Central memory CD4-positive, alpha-beta T cell (primary cell): ENCODE data around the gene LRCH4.
A peak's percentile ranks its signal among the peaks of the same experiment; 100 is the strongest.
"Not testable (repeated sequence)": the region's sequence is repeated elsewhere in the genome, so short reads cannot be mapped to it uniquely, and the experiment has no call there.

Experiments used
- DNase-seq: peaks from one replicate; pipeline ENCODE4 v3.0.0; 2022

Gene LRCH4

GRCh38 chr7:100567031-100567730 lies 18.7 kb downstream of the LRCH4 start:
- no peak for DNase-seq

- no peak for DNase-seq
These were observed 19.9 kb downstream of the LRCH4 start for GRCh38 chr7:100566018-100566531.

- DNase-seq: no peak
These were observed 20.8 kb downstream of the LRCH4 start for GRCh38 chr7:100565133-100565571.

GRCh38 chr7:100564405-100564804 lies 21.5 kb downstream of the LRCH4 start:
- not testable (repeated sequence) for DNase-seq

- DNase-seq: peak; percentile 71
These were observed 22.0 kb downstream of the LRCH4 start for GRCh38 chr7:100563809-100564400.

GRCh38 chr7:100563100-100563564 lies 22.8 kb downstream of the LRCH4 start:
- no peak for DNase-seq

GRCh38 chr7:100562195-100563099 lies 23.5 kb downstream of the LRCH4 start:
- no peak for DNase-seq

- no peak for DNase-seq
These were observed 24.3 kb downstream of the LRCH4 start for GRCh38 chr7:100561491-100562194.

- DNase-seq: no peak
These were observed 26.8 kb downstream of the LRCH4 start for GRCh38 chr7:100559127-100559526.

GRCh38 chr7:100556541-100556940 lies 29.4 kb downstream of the LRCH4 start:
- no peak for DNase-seq

GRCh38 chr7:100555701-100556100 lies 30.2 kb downstream of the LRCH4 start:
- no peak for DNase-seq

- DNase-seq: no peak
These were observed 32.9 kb downstream of the LRCH4 start for GRCh38 chr7:100553032-100553431.

GRCh38 chr7:100552532-100552931 lies 33.4 kb downstream of the LRCH4 start:
- DNase-seq: no peak

- DNase-seq: not testable (repeated sequence)
These were observed 37.5 kb downstream of the LRCH4 start for GRCh38 chr7:100548446-100548845.

GRCh38 chr7:100547872-100548271 lies 38.1 kb downstream of the LRCH4 start:
- DNase-seq: no peak

- no peak for DNase-seq
These were observed 38.8 kb downstream of the LRCH4 start for GRCh38 chr7:100546926-100547800.

GRCh38 chr7:100546129-100546925 lies 39.6 kb downstream of the LRCH4 start:
- DNase-seq: peak; percentile 56

GRCh38 chr7:100545360-100546128 lies 40.4 kb downstream of the LRCH4 start:
- DNase-seq: no peak

GRCh38 chr7:100544967-100545359 lies 41.0 kb downstream of the LRCH4 start:
- DNase-seq: no peak

GRCh38 chr7:100544386-100544785 lies 41.5 kb downstream of the LRCH4 start:
- no peak for DNase-seq
